SK-N-SH treated with all-trans-retinoic acid at 6 μM for 48 hours (cell line): Measurements from ENCODE around the gene MEF2C.

ENCODE experiments used
- ATAC-seq: fragments of 200-7000 bp; cut with Tn5 transposase; 3 replicates; pipeline ENCODE4 v1.9.1; 2020; ENCODE audit warnings: mild to moderate bottlenecking, moderate library complexity
- ARNTL ChIP-seq: fragments of 450-650 bp; formaldehyde crosslinking; IDR thresholded peaks from 2 replicates; pipeline ENCODE4 v1.5.0; 2020; ENCODE audit warnings: low read depth, mild to moderate bottlenecking, moderate library complexity, borderline replicate concordance
- BACH2 ChIP-seq: fragments of 250-450 bp; sonication (Bioruptor Pico); IDR thresholded peaks from 2 replicates; pipeline ENCODE4 v1.9.0; 2021; ENCODE audit warnings: mild to moderate bottlenecking, borderline replicate concordance
- ESRRG ChIP-seq: fragments of 250-450 bp; sonication (Bioruptor Pico); IDR thresholded peaks from 2 replicates; pipeline ENCODE4 v1.6.1; 2021; ENCODE audit warnings: mild to moderate bottlenecking
- GLIS3 ChIP-seq: fragments of 250-450 bp; sonication (Bioruptor Pico); IDR thresholded peaks from 2 replicates; pipeline ENCODE4 v1.5.0; 2020; ENCODE audit warnings: mild to moderate bottlenecking, moderate library complexity
- ISL1 ChIP-seq: fragments of 250-450 bp; sonication (Bioruptor Pico); IDR thresholded peaks from 2 replicates; pipeline ENCODE4 v2.1.2; 2022; ENCODE audit warnings: mild to moderate bottlenecking, moderate library complexity
- OSR1 ChIP-seq: fragments of 250-450 bp; sonication (Bioruptor Pico); IDR thresholded peaks from 2 replicates; pipeline ENCODE4 v1.8.0; 2022; ENCODE audit warnings: moderate library complexity, mild to moderate bottlenecking, inconsistent platforms
- PPARA ChIP-seq: fragments of 250-450 bp; sonication (Bioruptor Pico); IDR thresholded peaks from 2 replicates; pipeline ENCODE4 v1.5.0; 2020; ENCODE audit warnings: mild to moderate bottlenecking, borderline replicate concordance
- RARB ChIP-seq: fragments of 250-450 bp; sonication (Bioruptor Pico); IDR thresholded peaks from 2 replicates; pipeline ENCODE4 v1.8.0; 2021; ENCODE audit warnings: mild to moderate bottlenecking, moderate library complexity
- SNAI2 ChIP-seq: fragments of 250-450 bp; sonication (Bioruptor Pico); IDR thresholded peaks from 2 replicates; pipeline ENCODE4 v1.5.0; 2020; ENCODE audit warnings: mild to moderate bottlenecking, moderate library complexity
- TCF4 ChIP-seq: fragments of 250-450 bp; sonication (Bioruptor Pico); IDR thresholded peaks from 2 replicates; pipeline ENCODE4 v1.8.0; 2021; ENCODE audit warnings: mild to moderate bottlenecking, moderate library complexity, borderline replicate concordance
- TOX ChIP-seq: fragments of 250-450 bp; sonication (Bioruptor Pico); IDR thresholded peaks from 2 replicates; pipeline ENCODE4 v1.8.0; 2021; ENCODE audit warnings: mild to moderate bottlenecking, moderate library complexity, borderline replicate concordance
- ZC3H10 ChIP-seq: fragments of 250-450 bp; sonication (Bioruptor Pico); IDR thresholded peaks from 2 replicates; pipeline ENCODE4 v1.5.1; 2021; ENCODE audit warnings: mild to moderate bottlenecking, moderate library complexity
- ZFP3 ChIP-seq: fragments of 250-450 bp; sonication (Bioruptor Pico); IDR thresholded peaks from 2 replicates; pipeline ENCODE4 v1.5.0; 2020; ENCODE audit warnings: mild to moderate bottlenecking, moderate library complexity
- ZFP30 ChIP-seq: fragments of 450-650 bp; formaldehyde crosslinking; IDR thresholded peaks from 2 replicates; pipeline ENCODE4 v1.5.0; 2022; ENCODE audit warnings: mild to moderate bottlenecking, moderate library complexity
- ZNF565 ChIP-seq: fragments of 450-650 bp; formaldehyde crosslinking; conservative IDR thresholded peaks from 2 replicates; pipeline ENCODE4 v1.5.0; 2020; ENCODE audit warnings: low read depth, mild to moderate bottlenecking, moderate library complexity
- ZNF70 ChIP-seq: fragments of 450-650 bp; formaldehyde crosslinking; IDR thresholded peaks from 2 replicates; pipeline ENCODE4 v1.5.0; 2020; ENCODE audit warnings: mild to moderate bottlenecking, moderate library complexity
- ZNF8 ChIP-seq: fragments of 450-650 bp; formaldehyde crosslinking; IDR thresholded peaks from 2 replicates; pipeline ENCODE4 v1.5.0; 2020; ENCODE audit warnings: mild to moderate bottlenecking, moderate library complexity
- TF ChIP-seq, protein P1 (sequence below): fragments of 250-450 bp; sonication (Bioruptor Pico); IDR thresholded peaks from 2 replicates; pipeline ENCODE4 v1.8.0; 2020; ENCODE audit warnings: mild to moderate bottlenecking, moderate library complexity, borderline replicate concordance
- TF ChIP-seq, protein P2 (sequence below): fragments of 250-450 bp; sonication (Bioruptor Pico); IDR thresholded peaks from 2 replicates; pipeline ENCODE4 v1.5.0; 2020; ENCODE audit warnings: mild to moderate bottlenecking, moderate library complexity
- TF ChIP-seq, protein P3 (sequence below): fragments of 250-450 bp; sonication (Bioruptor Pico); IDR thresholded peaks from 2 replicates; pipeline ENCODE4 v1.8.0; 2021; ENCODE audit warnings: low read depth, mild to moderate bottlenecking, moderate library complexity, borderline replicate concordance
- TF ChIP-seq, protein P4 (sequence below): fragments of 250-450 bp; sonication (Bioruptor Pico); IDR thresholded peaks from 2 replicates; pipeline ENCODE4 v1.5.1; 2020; ENCODE audit warnings: low read depth, mild to moderate bottlenecking, moderate library complexity

Gene MEF2C

DNA sequence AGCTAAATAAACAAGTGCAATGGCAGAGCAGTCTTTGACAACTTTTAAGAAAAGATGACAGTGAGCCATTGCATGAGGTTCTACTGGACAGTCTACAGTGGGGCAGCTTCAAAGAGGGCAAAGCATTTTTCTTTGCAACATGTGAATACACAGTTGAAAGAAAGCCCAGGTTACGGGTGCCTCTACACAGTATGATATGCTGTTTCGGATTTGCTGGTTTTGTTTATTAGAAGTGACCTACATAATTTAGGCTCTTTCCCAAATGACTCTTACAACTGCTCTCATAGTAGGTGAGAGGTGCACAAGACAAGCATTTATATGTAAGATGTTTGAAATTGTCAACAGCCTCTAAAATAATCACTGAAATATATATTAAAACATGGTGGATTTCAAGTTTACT, 62.4 kb downstream of the MEF2C start:
- TF ChIP-seq, protein P1, sequence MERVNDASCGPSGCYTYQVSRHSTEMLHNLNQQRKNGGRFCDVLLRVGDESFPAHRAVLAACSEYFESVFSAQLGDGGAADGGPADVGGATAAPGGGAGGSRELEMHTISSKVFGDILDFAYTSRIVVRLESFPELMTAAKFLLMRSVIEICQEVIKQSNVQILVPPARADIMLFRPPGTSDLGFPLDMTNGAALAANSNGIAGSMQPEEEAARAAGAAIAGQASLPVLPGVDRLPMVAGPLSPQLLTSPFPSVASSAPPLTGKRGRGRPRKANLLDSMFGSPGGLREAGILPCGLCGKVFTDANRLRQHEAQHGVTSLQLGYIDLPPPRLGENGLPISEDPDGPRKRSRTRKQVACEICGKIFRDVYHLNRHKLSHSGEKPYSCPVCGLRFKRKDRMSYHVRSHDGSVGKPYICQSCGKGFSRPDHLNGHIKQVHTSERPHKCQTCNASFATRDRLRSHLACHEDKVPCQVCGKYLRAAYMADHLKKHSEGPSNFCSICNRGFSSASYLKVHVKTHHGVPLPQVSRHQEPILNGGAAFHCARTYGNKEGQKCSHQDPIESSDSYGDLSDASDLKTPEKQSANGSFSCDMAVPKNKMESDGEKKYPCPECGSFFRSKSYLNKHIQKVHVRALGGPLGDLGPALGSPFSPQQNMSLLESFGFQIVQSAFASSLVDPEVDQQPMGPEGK (CRISPR knock-in tag): no peak
- TF ChIP-seq GLIS3 (CRISPR knock-in tag) (no peak), ZC3H10 (no peak), TOX (CRISPR knock-in tag) (no peak), ZNF8 (CRISPR knock-in tag) (no peak), SNAI2 (CRISPR knock-in tag) (no peak), BACH2 (CRISPR knock-in tag) (no peak), ARNTL (CRISPR knock-in tag) (no peak), PPARA (CRISPR knock-in tag) (no peak), ESRRG (CRISPR knock-in tag) (no peak), TCF4 (CRISPR knock-in tag) (no peak), ZNF565 (CRISPR knock-in tag) (no peak), ZNF70 (no peak), ZFP30 (CRISPR knock-in tag) (no peak), ISL1 (no peak), RARB (CRISPR knock-in tag) (no peak)
- TF ChIP-seq, protein P2, sequence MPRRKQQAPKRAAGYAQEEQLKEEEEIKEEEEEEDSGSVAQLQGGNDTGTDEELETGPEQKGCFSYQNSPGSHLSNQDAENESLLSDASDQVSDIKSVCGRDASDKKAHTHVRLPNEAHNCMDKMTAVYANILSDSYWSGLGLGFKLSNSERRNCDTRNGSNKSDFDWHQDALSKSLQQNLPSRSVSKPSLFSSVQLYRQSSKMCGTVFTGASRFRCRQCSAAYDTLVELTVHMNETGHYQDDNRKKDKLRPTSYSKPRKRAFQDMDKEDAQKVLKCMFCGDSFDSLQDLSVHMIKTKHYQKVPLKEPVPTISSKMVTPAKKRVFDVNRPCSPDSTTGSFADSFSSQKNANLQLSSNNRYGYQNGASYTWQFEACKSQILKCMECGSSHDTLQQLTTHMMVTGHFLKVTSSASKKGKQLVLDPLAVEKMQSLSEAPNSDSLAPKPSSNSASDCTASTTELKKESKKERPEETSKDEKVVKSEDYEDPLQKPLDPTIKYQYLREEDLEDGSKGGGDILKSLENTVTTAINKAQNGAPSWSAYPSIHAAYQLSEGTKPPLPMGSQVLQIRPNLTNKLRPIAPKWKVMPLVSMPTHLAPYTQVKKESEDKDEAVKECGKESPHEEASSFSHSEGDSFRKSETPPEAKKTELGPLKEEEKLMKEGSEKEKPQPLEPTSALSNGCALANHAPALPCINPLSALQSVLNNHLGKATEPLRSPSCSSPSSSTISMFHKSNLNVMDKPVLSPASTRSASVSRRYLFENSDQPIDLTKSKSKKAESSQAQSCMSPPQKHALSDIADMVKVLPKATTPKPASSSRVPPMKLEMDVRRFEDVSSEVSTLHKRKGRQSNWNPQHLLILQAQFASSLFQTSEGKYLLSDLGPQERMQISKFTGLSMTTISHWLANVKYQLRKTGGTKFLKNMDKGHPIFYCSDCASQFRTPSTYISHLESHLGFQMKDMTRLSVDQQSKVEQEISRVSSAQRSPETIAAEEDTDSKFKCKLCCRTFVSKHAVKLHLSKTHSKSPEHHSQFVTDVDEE (CRISPR knock-in tag): no peak
- TF ChIP-seq, protein P3, sequence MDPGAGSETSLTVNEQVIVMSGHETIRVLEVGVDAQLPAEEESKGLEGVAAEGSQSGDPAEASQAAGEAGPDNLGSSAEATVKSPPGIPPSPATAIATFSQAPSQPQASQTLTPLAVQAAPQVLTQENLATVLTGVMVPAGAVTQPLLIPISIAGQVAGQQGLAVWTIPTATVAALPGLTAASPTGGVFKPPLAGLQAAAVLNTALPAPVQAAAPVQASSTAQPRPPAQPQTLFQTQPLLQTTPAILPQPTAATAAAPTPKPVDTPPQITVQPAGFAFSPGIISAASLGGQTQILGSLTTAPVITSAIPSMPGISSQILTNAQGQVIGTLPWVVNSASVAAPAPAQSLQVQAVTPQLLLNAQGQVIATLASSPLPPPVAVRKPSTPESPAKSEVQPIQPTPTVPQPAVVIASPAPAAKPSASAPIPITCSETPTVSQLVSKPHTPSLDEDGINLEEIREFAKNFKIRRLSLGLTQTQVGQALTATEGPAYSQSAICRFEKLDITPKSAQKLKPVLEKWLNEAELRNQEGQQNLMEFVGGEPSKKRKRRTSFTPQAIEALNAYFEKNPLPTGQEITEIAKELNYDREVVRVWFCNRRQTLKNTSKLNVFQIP (CRISPR knock-in tag): no peak
- TF ChIP-seq, protein P4, sequence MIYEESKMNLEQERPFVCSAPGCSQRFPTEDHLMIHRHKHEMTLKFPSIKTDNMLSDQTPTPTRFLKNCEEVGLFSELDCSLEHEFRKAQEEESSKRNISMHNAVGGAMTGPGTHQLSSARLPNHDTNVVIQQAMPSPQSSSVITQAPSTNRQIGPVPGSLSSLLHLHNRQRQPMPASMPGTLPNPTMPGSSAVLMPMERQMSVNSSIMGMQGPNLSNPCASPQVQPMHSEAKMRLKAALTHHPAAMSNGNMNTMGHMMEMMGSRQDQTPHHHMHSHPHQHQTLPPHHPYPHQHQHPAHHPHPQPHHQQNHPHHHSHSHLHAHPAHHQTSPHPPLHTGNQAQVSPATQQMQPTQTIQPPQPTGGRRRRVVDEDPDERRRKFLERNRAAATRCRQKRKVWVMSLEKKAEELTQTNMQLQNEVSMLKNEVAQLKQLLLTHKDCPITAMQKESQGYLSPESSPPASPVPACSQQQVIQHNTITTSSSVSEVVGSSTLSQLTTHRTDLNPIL (CRISPR knock-in tag): no peak
- no peak for ATAC-seq

DNA sequence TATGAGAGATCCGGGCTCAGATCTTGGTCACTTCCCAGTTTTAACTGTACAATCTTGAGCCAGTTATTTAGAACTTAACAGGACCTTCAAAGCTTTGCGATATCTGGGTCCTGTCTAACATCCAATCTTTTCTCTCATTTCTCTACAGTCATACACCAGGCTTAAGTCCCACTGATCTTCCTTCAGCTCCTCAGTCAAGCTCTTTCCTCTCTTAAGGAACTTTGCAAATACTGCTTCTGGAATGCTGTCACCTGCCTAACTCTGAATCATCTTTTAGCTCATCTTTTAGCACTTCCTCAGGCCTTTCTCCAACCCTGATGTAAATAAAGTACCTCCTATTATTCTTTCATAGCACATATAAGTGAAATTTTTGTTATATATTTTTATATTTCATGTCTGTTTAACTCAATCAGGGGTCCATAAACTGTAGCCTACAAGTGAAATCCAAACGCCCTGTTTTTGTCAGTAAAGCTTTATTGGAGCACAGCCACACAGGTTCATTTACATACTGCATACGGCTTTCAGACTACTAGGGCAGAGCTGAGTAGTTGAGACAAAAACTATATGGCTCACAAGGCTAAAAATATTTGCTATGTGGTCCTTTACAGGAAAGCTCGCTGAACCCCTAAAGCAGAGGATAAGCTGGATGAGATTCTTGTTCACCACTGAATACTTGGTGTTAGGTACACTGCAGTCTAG, 63.5 kb downstream of the MEF2C start:
- TF ChIP-seq ESRRG (CRISPR knock-in tag) (no peak), OSR1 (CRISPR knock-in tag) (no peak), ZNF565 (CRISPR knock-in tag) (no peak), ZNF70 (no peak), GLIS3 (CRISPR knock-in tag) (no peak), TOX (CRISPR knock-in tag) (no peak), ARNTL (CRISPR knock-in tag) (no peak), ISL1 (no peak), PPARA (CRISPR knock-in tag) (no peak), ZC3H10 (no peak), ZFP3 (CRISPR knock-in tag) (no peak), SNAI2 (CRISPR knock-in tag) (no peak), ZNF8 (CRISPR knock-in tag) (no peak), TCF4 (CRISPR knock-in tag) (no peak)
- TF ChIP-seq, protein P1 (CRISPR knock-in tag): no peak
- TF ChIP-seq, protein P4 (CRISPR knock-in tag): no peak
- TF ChIP-seq, protein P2 (CRISPR knock-in tag): no peak
- ATAC-seq: no peak
